SU-DHL-6 (cell line): ENCODE data around the gene MAST4.
A peak's percentile ranks its signal among the peaks of the same experiment; 100 is the strongest.

Experiments
- H2AFZ ChIP-seq: fragments of 200-600 bp; sonication (generic); 2 replicates; pipeline ENCODE4 v1.6.1; 2014; ENCODE audit warnings: low read depth, mild to moderate bottlenecking, moderate library complexity, mixed read lengths, antibody characterized with exemption, low read length; ENCODE audit not compliant: severe bottlenecking
- H3F3A ChIP-seq: fragments of 200-600 bp; shearing (Covaris generic); 2 replicates; pipeline ENCODE4 v1.6.0; 2016; ENCODE audit warnings: antibody characterized with exemption, mild to moderate bottlenecking; ENCODE audit not compliant: insufficient read depth
- H3K27ac ChIP-seq: fragments of 200-600 bp; sonication (generic); 2 replicates; pipeline ENCODE4 v1.5.1; 2016; ENCODE audit warnings: low read depth, mild to moderate bottlenecking, low read length, moderate library complexity, mixed read lengths
- H3K27me3 ChIP-seq: fragments of 200-600 bp; sonication (generic), shearing (Covaris generic); 2 replicates; pipeline ENCODE4 v1.6.0; 2014; ENCODE audit warnings: mild to moderate bottlenecking, low read length
- H3K36me3 ChIP-seq: fragments of 200-600 bp; sonication (generic); 2 replicates; pipeline ENCODE4 v1.6.1; 2014; ENCODE audit warnings: mild to moderate bottlenecking, low read length, mixed read lengths
- H3K4me2 ChIP-seq: fragments of 300-600, 200-600 bp; shearing (Covaris generic), sonication (generic); 2 replicates; pipeline ENCODE4 v1.6.0; 2014; ENCODE audit warnings: low read length, low read depth, mild to moderate bottlenecking; ENCODE audit not compliant: poor library complexity, severe bottlenecking
- H3K4me3 ChIP-seq: fragments of 200-600 bp; sonication (generic); 2 replicates; pipeline ENCODE4 v1.5.1; 2014; ENCODE audit warnings: antibody characterized with exemption, low read length, mild to moderate bottlenecking, mixed read lengths; ENCODE audit not compliant: insufficient read depth, poor library complexity, severe bottlenecking
- H3K79me2 ChIP-seq: fragments of 200-600 bp; sonication (generic); 2 replicates; pipeline ENCODE4 v1.6.1; 2014; ENCODE audit warnings: mild to moderate bottlenecking, low read length, moderate library complexity; ENCODE audit not compliant: insufficient read depth
- H3K9ac ChIP-seq: fragments of 200-600 bp; sonication (generic); 2 replicates; pipeline ENCODE4 v1.7.0; 2014; ENCODE audit warnings: mild to moderate bottlenecking, low read length
- H3K9me2 ChIP-seq: fragments of 200-600 bp; sonication (generic); replicated peaks from 2 replicates; pipeline ENCODE4 v1.6.1; 2014; ENCODE audit warnings: low read length; ENCODE audit not compliant: insufficient read depth
- H3K9me3 ChIP-seq: fragments of 200-600 bp; sonication (generic); 2 replicates; pipeline ENCODE4 v1.6.1; 2014; ENCODE audit warnings: low read length, mixed read lengths; ENCODE audit not compliant: insufficient read depth
- H4K20me1 ChIP-seq: fragments of 200-600 bp; sonication (generic); 2 replicates; pipeline ENCODE4 v1.6.1; 2014; ENCODE audit warnings: low read depth, mild to moderate bottlenecking, antibody characterized with exemption, low read length, moderate library complexity, mixed read lengths
- EZH2phosphoT487 ChIP-seq: fragments of 200-600 bp; sonication (generic), shearing (Covaris generic); conservative IDR thresholded peaks from 2 replicates; pipeline ENCODE4 v1.6.1; 2018; ENCODE audit warnings: mild to moderate bottlenecking, antibody characterized with exemption, low read length, moderate library complexity, mixed read lengths
- TF ChIP-seq, protein P1 (sequence below): fragments of 200-600 bp; sonication (generic); IDR thresholded peaks from one replicate; pipeline ENCODE4 v1.5.1; 2017; ENCODE audit warnings: antibody characterized with exemption, mild to moderate bottlenecking, low read length, moderate library complexity; ENCODE audit not compliant: insufficient read depth, poor library complexity, severe bottlenecking

MAST4 gene

DNA sequence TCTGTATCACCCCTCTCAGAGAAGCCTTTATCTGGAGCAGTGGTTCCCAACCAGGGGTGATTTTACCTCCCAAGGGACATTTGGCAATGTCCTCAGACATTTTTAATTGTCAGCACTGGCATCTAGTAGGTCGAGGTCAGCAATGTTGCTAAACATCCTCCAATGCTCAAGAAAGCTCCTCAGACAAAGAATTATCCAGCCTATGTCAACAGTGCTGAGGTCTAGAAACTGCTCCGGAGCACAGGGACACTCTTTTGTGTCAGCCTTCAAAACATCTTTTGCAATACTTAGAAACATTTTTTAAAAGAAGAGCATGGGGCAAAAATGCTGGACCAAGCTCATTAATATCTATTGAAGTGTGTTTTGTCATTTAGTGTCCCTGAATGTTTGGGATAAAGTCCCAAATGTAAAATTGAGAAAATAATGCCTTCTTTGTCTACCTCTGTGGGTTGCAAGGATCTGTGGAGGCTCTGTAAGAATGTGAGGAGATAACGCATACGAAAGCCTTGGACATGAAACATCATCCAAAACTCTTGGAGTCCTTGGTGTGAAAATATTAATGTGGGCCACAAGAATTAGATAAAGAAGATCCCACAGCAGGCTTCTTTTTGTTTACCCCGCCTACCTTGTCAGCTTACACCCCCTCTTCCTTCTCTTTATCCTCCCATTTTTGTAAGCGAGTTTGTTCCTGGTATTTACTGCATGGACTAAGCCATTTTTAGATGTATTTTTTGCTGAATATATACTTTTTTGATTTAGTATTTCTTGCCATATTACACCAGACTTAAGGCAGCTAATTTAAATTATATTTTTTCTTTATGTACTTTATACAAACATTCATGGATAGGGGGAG lies 406.9 kb downstream of the MAST4 start:
- Histone ChIP-seq H3K9me3 (no peaks in the 10 kb centered on the region), H3K9ac (no peak overlapping the region), H3F3A (peaks cover 12% of the 10 kb centered on the region), H3K36me3 (no peaks in the 10 kb centered on the region), H3K4me3 (peak overlapping the region; percentile 68), H3K79me2 (no peaks in the 10 kb centered on the region), H4K20me1 (no peaks in the 10 kb centered on the region), H3K27me3 (no peaks in the 10 kb centered on the region), H2AFZ (peak overlapping the region; percentile 92), H3K27ac (no peak overlapping the region), H3K9me2 (no peaks in the 10 kb centered on the region), H3K4me2 (peak overlapping the region; percentile 72)
- TF ChIP-seq EZH2phosphoT487, result no peak
- TF ChIP-seq, protein P1, sequence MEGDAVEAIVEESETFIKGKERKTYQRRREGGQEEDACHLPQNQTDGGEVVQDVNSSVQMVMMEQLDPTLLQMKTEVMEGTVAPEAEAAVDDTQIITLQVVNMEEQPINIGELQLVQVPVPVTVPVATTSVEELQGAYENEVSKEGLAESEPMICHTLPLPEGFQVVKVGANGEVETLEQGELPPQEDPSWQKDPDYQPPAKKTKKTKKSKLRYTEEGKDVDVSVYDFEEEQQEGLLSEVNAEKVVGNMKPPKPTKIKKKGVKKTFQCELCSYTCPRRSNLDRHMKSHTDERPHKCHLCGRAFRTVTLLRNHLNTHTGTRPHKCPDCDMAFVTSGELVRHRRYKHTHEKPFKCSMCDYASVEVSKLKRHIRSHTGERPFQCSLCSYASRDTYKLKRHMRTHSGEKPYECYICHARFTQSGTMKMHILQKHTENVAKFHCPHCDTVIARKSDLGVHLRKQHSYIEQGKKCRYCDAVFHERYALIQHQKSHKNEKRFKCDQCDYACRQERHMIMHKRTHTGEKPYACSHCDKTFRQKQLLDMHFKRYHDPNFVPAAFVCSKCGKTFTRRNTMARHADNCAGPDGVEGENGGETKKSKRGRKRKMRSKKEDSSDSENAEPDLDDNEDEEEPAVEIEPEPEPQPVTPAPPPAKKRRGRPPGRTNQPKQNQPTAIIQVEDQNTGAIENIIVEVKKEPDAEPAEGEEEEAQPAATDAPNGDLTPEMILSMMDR, result no peak

DNA sequence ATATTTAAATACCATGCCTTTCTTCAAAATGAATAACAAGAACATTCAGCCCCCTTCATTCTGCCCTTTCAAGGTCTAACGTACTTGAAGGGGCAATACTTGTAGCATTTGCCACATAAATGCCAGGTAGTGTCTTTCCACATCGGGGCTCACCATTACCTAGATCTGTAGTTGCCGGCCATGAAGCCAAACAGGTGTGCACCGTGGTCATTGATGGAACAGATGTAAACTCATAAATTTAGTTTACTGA lies 407.4 kb downstream of the MAST4 start:
- no peak overlapping the region for H3K27ac ChIP-seq
- H2AFZ ChIP-seq, result peak overlapping the region; percentile 92
- TF ChIP-seq, protein P1, result no peak

GRCh38 chr5:67003935-67004729 lies 407.9 kb downstream of the MAST4 start:
- peak overlapping the region; percentile 49 for H3K9ac ChIP-seq
- no peaks in the 10 kb centered on the region for H3K27me3 ChIP-seq
- H2AFZ ChIP-seq, result peak overlapping the region; percentile 92
- H3K27ac ChIP-seq, result peak overlapping the region; percentile 23; the same call in 1 of the 2 replicates
- TF ChIP-seq EZH2phosphoT487, result no peak
- TF ChIP-seq, protein P1, result no peak
- H3K36me3 ChIP-seq, result no peaks in the 10 kb centered on the region
- H3K4me2 ChIP-seq, result peak overlapping the region; percentile 72
- H3K9me2 ChIP-seq, result no peaks in the 10 kb centered on the region
- no peaks in the 10 kb centered on the region for H4K20me1 ChIP-seq
- no peaks in the 10 kb centered on the region for H3K9me3 ChIP-seq
- peak overlapping the region; percentile 68 for H3K4me3 ChIP-seq
- peaks cover 12% of the 10 kb centered on the region for H3F3A ChIP-seq
- no peaks in the 10 kb centered on the region for H3K79me2 ChIP-seq

More for the DNA sequence above, 407.4 kb downstream of the MAST4 start:
- Histone ChIP-seq H3K36me3 (no peaks in the 10 kb centered on the region), H3K9ac (peak overlapping the region; percentile 49), H3K79me2 (no peaks in the 10 kb centered on the region), H3K4me3 (peak overlapping the region; percentile 68), H3F3A (peaks cover 12% of the 10 kb centered on the region), H3K9me2 (no peaks in the 10 kb centered on the region), H3K9me3 (no peaks in the 10 kb centered on the region), H4K20me1 (no peaks in the 10 kb centered on the region), H3K27me3 (no peaks in the 10 kb centered on the region), H3K4me2 (peak overlapping the region; percentile 72)
